Activated B cell treated with CpG ODN at 0.5 μM for 24 hours (primary cell): ENCODE results near the gene PELI2. TPM values are rescaled to one million over a fixed set of nuclear protein-coding genes. Genes with fewer than 3 reads are reported as not detected.

ENCODE experiments used
- ATAC-seq: fragments of 200-7000 bp; cut with Tn5 transposase; one replicate; pipeline ENCODE4 v1.10.0; 2021; ENCODE audit warnings: low read depth, mild to moderate bottlenecking, moderate library complexity
- CTCF ChIA-PET: fragments of 350-600 bp; sonication (Branson Sonifier 250); formaldehyde crosslinking; loops from one replicate; lab custom pipeline; 2021; ENCODE audit warnings: antibody characterized with exemption; lab: Charles Lee
- POLR2A ChIA-PET: fragments of 350-600 bp; sonication (Branson Sonifier 250); formaldehyde crosslinking; loops from one replicate; lab custom pipeline; 2021; ENCODE audit warnings: antibody characterized with exemption; lab: Charles Lee
- DNase-seq: peaks from one replicate; pipeline ENCODE4 v3.0.0; 2022
- H3K27ac Mint-ChIP-seq: one replicate; pipeline ENCODE4 v1.8.0; 2020; ENCODE audit warnings: mixed read lengths
- H3K27me3 Mint-ChIP-seq: one replicate; pipeline ENCODE4 v1.8.0; 2021; ENCODE audit warnings: mixed read lengths
- H3K36me3 Mint-ChIP-seq: one replicate; pipeline ENCODE4 v1.8.0; 2021; ENCODE audit warnings: low read depth, mixed read lengths
- H3K4me1 Mint-ChIP-seq: one replicate; pipeline ENCODE4 v1.8.0; 2021; ENCODE audit warnings: mixed read lengths
- H3K4me3 Mint-ChIP-seq: one replicate; pipeline ENCODE4 v1.8.0; 2020; ENCODE audit warnings: mild to moderate bottlenecking, mixed read lengths
- H3K9me3 Mint-ChIP-seq: one replicate; pipeline ENCODE4 v1.8.0; 2020; ENCODE audit warnings: mixed read lengths
- intact Hi-C: fragments of 100-400 bp; cut with micrococcal nuclease; formaldehyde crosslinking; loops from one replicate; pipeline ENCODE4 v1.15.1; 2024
- total RNA-seq: library from RNA; stranded (reverse); gene quantifications from 2 replicates; pipeline ENCODE4 v1.2.3, GENCODE V29; 2022
- TF ChIP-seq, protein P1 (sequence below): fragments of 200-600 bp; IDR thresholded peaks from one replicate; pipeline ENCODE4 v1.8.0; 2022; ENCODE audit warnings: antibody characterized with exemption, mild to moderate bottlenecking

The PELI2 gene
- total RNA-seq, 1 donor from 2014 or later: 6.1 TPM

DNA sequence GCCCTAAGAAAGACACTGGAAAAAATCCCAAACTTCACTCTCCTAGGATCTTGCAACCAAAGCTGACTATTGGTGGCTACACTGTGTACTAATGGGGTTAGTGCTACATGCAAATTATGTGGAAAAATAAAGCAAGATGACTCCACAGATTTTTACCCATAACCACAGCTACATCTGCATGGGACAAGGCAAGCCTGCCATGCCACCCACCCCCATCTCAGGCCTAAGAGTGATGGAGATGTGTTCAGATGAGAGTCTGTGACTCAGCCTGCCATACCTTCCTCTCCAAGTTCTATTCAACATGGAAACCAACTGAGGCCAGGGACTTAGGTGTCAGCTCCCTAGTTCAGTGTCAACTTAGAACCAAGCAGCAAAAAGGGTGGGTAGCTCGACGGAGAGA lies 206.2 kb downstream of the PELI2 start:
- ATAC-seq (no peak), DNase-seq (no peak)
- H3K4me1 Mint-ChIP-seq: no peaks in the 10 kb centered on the region
- POLR2A ChIA-PET: no interaction called here
- H3K27ac Mint-ChIP-seq: no peak overlapping the region
- CTCF ChIA-PET: no interaction called here
- H3K36me3 Mint-ChIP-seq: no peaks in the 10 kb centered on the region
- no peaks in the 10 kb centered on the region for H3K9me3 Mint-ChIP-seq
- TF ChIP-seq, protein P1, sequence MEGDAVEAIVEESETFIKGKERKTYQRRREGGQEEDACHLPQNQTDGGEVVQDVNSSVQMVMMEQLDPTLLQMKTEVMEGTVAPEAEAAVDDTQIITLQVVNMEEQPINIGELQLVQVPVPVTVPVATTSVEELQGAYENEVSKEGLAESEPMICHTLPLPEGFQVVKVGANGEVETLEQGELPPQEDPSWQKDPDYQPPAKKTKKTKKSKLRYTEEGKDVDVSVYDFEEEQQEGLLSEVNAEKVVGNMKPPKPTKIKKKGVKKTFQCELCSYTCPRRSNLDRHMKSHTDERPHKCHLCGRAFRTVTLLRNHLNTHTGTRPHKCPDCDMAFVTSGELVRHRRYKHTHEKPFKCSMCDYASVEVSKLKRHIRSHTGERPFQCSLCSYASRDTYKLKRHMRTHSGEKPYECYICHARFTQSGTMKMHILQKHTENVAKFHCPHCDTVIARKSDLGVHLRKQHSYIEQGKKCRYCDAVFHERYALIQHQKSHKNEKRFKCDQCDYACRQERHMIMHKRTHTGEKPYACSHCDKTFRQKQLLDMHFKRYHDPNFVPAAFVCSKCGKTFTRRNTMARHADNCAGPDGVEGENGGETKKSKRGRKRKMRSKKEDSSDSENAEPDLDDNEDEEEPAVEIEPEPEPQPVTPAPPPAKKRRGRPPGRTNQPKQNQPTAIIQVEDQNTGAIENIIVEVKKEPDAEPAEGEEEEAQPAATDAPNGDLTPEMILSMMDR: no peak
- H3K4me3 Mint-ChIP-seq: no peak overlapping the region
- intact Hi-C loops: no loop called here
- H3K27me3 Mint-ChIP-seq: no peaks in the 10 kb centered on the region

DNA sequence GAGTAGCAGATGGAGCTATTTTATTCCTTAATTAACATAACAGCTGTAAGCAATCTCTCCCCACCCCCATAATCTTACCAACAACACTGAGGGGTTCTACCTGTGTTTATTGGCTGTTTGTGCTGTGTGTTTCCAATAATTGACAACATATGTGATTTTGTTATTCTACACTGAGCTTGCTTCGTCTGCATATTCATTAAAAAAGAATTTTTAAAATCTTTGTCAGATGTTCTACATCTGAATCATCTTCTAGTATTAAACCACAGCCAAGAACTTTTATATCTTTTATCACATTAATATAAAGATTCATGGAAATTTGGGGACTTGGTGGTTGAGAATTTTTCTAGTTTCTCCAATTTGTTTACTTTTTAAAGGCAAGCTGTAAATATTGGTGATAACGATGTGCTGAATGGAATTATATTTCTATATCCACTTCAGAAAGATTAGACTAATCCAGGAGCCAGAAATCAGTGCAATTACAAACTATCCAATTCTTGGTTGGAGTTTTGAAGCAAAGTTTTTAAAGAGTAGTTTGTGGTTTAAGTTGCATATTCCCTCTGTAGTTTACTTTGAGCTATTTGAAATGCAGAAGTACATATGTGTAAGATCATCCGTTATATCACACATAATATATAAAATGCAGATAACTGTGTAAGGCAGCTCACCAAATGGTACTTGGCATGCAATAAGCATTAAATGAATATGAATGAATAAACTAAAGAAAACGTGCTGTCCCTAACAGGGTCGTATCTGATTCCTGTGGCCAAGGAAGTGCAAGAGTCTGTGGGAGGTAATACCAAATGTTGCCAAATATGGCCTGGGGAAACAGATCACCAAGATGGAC lies 206.9 kb downstream of the PELI2 start:
- Mint-ChIP-seq H3K9me3 (no peaks in the 10 kb centered on the region), H3K27me3 (no peaks in the 10 kb centered on the region), H3K4me1 (no peaks in the 10 kb centered on the region), H3K4me3 (no peak overlapping the region), H3K36me3 (no peaks in the 10 kb centered on the region), H3K27ac (no peak overlapping the region)
- intact Hi-C loops: no loop called here
- no peak for DNase-seq
- ATAC-seq: no peak
- CTCF ChIA-PET: no interaction called here
- POLR2A ChIA-PET: no interaction called here
- TF ChIP-seq, protein P1: no peak

GRCh38 chr14:56328021-56328420 lies 209.8 kb downstream of the PELI2 start:
- DNase-seq (no peak), ATAC-seq (no peak)
- Mint-ChIP-seq H3K4me1 (no peaks in the 10 kb centered on the region), H3K36me3 (no peaks in the 10 kb centered on the region), H3K27ac (no peak overlapping the region), H3K27me3 (no peaks in the 10 kb centered on the region), H3K4me3 (no peak overlapping the region), H3K9me3 (no peaks in the 10 kb centered on the region)
- POLR2A ChIA-PET: no interaction called here
- intact Hi-C loops: no loop called here
- CTCF ChIA-PET: no interaction called here
- TF ChIP-seq, protein P1: no peak

- H3K27ac Mint-ChIP-seq: no peak overlapping the region
- H3K4me3 Mint-ChIP-seq: no peak overlapping the region
- DNase-seq (no peak), ATAC-seq (no peak)
- intact Hi-C loops: no loop called here
- no peaks in the 10 kb centered on the region for H3K9me3 Mint-ChIP-seq
- TF ChIP-seq, protein P1: no peak
- ChIA-PET POLR2A (interaction anchor here (0.6 kb wide), 1 partner anchor 1469 kb away, joined by 7 read pairs; no protein-coding TSS in a partner anchor), CTCF (no interaction called here)
- H3K36me3 Mint-ChIP-seq: no peaks in the 10 kb centered on the region
- no peaks in the 10 kb centered on the region for H3K4me1 Mint-ChIP-seq
- no peaks in the 10 kb centered on the region for H3K27me3 Mint-ChIP-seq
These were observed 213.5 kb downstream of the PELI2 start for GRCh38 chr14:56331592-56332216.
